ENCODE measurements around the gene GPC3.
"Not testable (repeated sequence)": the region's sequence is repeated elsewhere in the genome, so short reads cannot be mapped to it uniquely, and the experiment has no call there.

GPC3 gene

GRCh38 chrX:133999031-133999705, 13.8 kb upstream of the GPC3 start:
- DNase-seq (ENCODE audit: low read depth, low spot score) = no peak
- H3K27ac ChIP-seq = no peak overlapping the region

GRCh38 chrX:133995759-133996158, 10.4 kb upstream of the GPC3 start:
- H3K27ac ChIP-seq = no peak overlapping the region
- DNase-seq (ENCODE audit: low read depth, low spot score) = no peak

- no peak for DNase-seq (ENCODE audit: low read depth, low spot score)
- H3K27ac ChIP-seq = no peak overlapping the region
Observed at GRCh38 chrX:133994576-133994975, 9.2 kb upstream of the GPC3 start.

GRCh38 chrX:133992882-133993281, 7.5 kb upstream of the GPC3 start:
- H3K27ac ChIP-seq = no peak overlapping the region
- no peak for DNase-seq (ENCODE audit: low read depth, low spot score)

- no peak for DNase-seq (ENCODE audit: low read depth, low spot score)
- no peak overlapping the region for H3K27ac ChIP-seq
Observed at GRCh38 chrX:133991814-133992213, 6.4 kb upstream of the GPC3 start.

GRCh38 chrX:133991057-133991456, 5.7 kb upstream of the GPC3 start:
- not testable (repeated sequence) for DNase-seq (ENCODE audit: low read depth, low spot score); H3K27ac ChIP-seq

GRCh38 chrX:133989993-133990392, 4.6 kb upstream of the GPC3 start:
- DNase-seq (ENCODE audit: low read depth, low spot score) = no peak
- no peak overlapping the region for H3K27ac ChIP-seq

- DNase-seq (ENCODE audit: low read depth, low spot score) = no peak
- no peak overlapping the region for H3K27ac ChIP-seq
Observed at GRCh38 chrX:133989490-133989889, 4.1 kb upstream of the GPC3 start.

GRCh38 chrX:133988010-133988409, 2.6 kb upstream of the GPC3 start:
- no peak for DNase-seq (ENCODE audit: low read depth, low spot score)
- H3K27ac ChIP-seq = no peak overlapping the region

GRCh38 chrX:133987188-133987587, 1.8 kb upstream of the GPC3 start:
- no peak for DNase-seq (ENCODE audit: low read depth, low spot score)
- no peak overlapping the region for H3K27ac ChIP-seq

- DNase-seq (ENCODE audit: low read depth, low spot score) = no peak
- no peak overlapping the region for H3K27ac ChIP-seq
Observed at GRCh38 chrX:133985967-133986683, 731 bp upstream of the GPC3 start.

- H3K27ac ChIP-seq = no peak overlapping the region
Observed at GRCh38 chrX:133984857-133985163, 584 bp downstream of the GPC3 start.

GRCh38 chrX:133983974-133984845, 1.2 kb downstream of the GPC3 start:
- no peak overlapping the region for H3K27ac ChIP-seq
- no peak for DNase-seq (ENCODE audit: low read depth, low spot score)

More at GRCh38 chrX:133984857-133985163, 584 bp downstream of the GPC3 start:
- no peak for DNase-seq (ENCODE audit: low read depth, low spot score)

GRCh38 chrX:133983256-133983973, 2.0 kb downstream of the GPC3 start:
- no peak for DNase-seq (ENCODE audit: low read depth, low spot score)
- H3K27ac ChIP-seq = no peak overlapping the region

GRCh38 chrX:133981924-133982323, 3.5 kb downstream of the GPC3 start:
- H3K27ac ChIP-seq = no peak overlapping the region
- no peak for DNase-seq (ENCODE audit: low read depth, low spot score)

GRCh38 chrX:133980832-133981588, 4.4 kb downstream of the GPC3 start:
- H3K27ac ChIP-seq = no peak overlapping the region
- DNase-seq (ENCODE audit: low read depth, low spot score) = no peak

- no peak overlapping the region for H3K27ac ChIP-seq
- no peak for DNase-seq (ENCODE audit: low read depth, low spot score)
Observed at GRCh38 chrX:133980406-133980805, 5.0 kb downstream of the GPC3 start.

GRCh38 chrX:133979641-133980230, 5.7 kb downstream of the GPC3 start:
- no peak for DNase-seq (ENCODE audit: low read depth, low spot score)
- no peak overlapping the region for H3K27ac ChIP-seq

GRCh38 chrX:133973704-133974103, 11.7 kb downstream of the GPC3 start:
- H3K27ac ChIP-seq = no peak overlapping the region

More at GRCh38 chrX:133973704-133974103, 11.7 kb downstream of the GPC3 start:
- DNase-seq (ENCODE audit: low read depth, low spot score) = no peak

Data from epithelial cell of prostate (primary cell).